ENCODE measurements around the gene GHSR.

GHSR gene

DNA sequence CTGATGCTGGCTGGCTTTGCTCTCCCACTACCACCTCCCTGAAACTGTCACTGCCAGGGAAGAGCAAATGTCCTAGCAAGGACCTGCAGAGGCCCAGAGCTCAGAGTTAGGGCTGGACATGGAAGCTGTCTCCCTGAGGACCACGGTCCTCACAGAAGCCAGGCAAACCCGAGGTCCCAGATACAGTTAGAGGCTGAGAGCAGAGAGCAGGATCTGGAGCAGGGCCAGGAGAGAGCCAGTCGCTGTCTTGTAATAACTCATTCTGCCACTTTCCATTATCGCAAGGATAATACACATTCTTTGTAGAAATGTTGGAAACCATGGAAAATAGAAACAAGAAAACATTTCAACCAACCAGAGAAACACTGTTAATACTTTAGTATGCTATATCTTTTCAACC, 10.1 kb downstream of the GHSR start:
- Histone ChIP-seq H3K27me3 (ENCODE audit: control insufficient read depth in 1 of 2, insufficient read depth in 2 of 2, low read length in 2 of 2) (peaks cover 4 to 12% of the 10 kb centered on the region in 2 donors), H3K4me3 (ENCODE audit: low read depth in 1 of 2, low read length in 2 of 2) (no peak overlapping the region), H3K9me3 (ENCODE audit: control insufficient read depth in 1 of 2, low read length in 2 of 2) (no peaks in the 10 kb centered on the region), H3K9ac (ENCODE audit: low read depth in 1 of 2, low read length in 2 of 2) (no peak overlapping the region), H3K27ac (ENCODE audit: low read depth, low read length) (no peak overlapping the region), H3K36me3 (ENCODE audit: control insufficient read depth in 1 of 2, insufficient read depth in 2 of 2, low read length in 2 of 2) (no peaks in the 10 kb centered on the region), H3K4me1 (ENCODE audit: control insufficient read depth in 1 of 2, insufficient read depth in 2 of 2, low read length in 2 of 2) (no peaks in the 10 kb centered on the region)

- Histone ChIP-seq H3K9ac (ENCODE audit: low read depth in 1 of 2, low read length in 2 of 2) (no peak overlapping the region), H3K36me3 (ENCODE audit: control insufficient read depth in 1 of 2, insufficient read depth in 2 of 2, low read length in 2 of 2) (no peaks in the 10 kb centered on the region), H3K9me3 (ENCODE audit: control insufficient read depth in 1 of 2, low read length in 2 of 2) (peaks cover 0 to under 1% of the 10 kb centered on the region in 2 donors), H3K4me1 (ENCODE audit: control insufficient read depth in 1 of 2, insufficient read depth in 2 of 2, low read length in 2 of 2) (no peaks in the 10 kb centered on the region), H3K4me3 (ENCODE audit: low read depth in 1 of 2, low read length in 2 of 2) (no peak overlapping the region), H3K27me3 (ENCODE audit: control insufficient read depth in 1 of 2, insufficient read depth in 2 of 2, low read length in 2 of 2) (peaks cover 4 to 12% of the 10 kb centered on the region in 2 donors), H3K27ac (ENCODE audit: low read depth, low read length) (no peak overlapping the region)
These were observed 10.5 kb downstream of the GHSR start for GRCh38 chr3:172437713-172438112.

DNA sequence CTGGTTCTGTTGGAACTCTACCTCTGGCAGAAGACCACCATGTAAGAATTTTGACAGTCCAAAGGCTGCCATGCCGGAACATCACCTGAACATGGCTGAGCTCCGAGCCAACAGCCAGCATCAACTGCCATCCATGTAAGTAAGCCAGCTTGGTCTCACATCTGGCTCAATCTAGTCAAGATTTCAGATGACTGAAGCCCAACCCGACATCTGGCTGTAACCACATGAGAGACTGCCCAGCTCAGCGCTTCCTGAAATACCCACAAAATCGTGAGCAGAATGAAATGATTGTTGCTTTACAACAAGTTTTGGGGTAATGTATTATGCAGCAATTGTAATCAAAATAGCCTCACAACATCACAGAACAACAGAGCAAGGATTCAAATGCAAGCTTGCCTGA, 32.9 kb downstream of the GHSR start:
- Histone ChIP-seq H3K27me3 (ENCODE audit: control insufficient read depth in 1 of 2, insufficient read depth in 2 of 2, low read length in 2 of 2) (peaks cover 0 to 5% of the 10 kb centered on the region in 2 donors), H3K9me3 (ENCODE audit: control insufficient read depth in 1 of 2, low read length in 2 of 2) (no peaks in the 10 kb centered on the region), H3K4me1 (ENCODE audit: control insufficient read depth in 1 of 2, insufficient read depth in 2 of 2, low read length in 2 of 2) (no peaks in the 10 kb centered on the region), H3K9ac (ENCODE audit: low read depth in 1 of 2, low read length in 2 of 2) (no peak overlapping the region), H3K36me3 (ENCODE audit: control insufficient read depth in 1 of 2, insufficient read depth in 2 of 2, low read length in 2 of 2) (no peaks in the 10 kb centered on the region), H3K4me3 (ENCODE audit: low read depth in 1 of 2, low read length in 2 of 2) (no peak overlapping the region), H3K27ac (ENCODE audit: low read depth, low read length) (no peak overlapping the region)

DNA sequence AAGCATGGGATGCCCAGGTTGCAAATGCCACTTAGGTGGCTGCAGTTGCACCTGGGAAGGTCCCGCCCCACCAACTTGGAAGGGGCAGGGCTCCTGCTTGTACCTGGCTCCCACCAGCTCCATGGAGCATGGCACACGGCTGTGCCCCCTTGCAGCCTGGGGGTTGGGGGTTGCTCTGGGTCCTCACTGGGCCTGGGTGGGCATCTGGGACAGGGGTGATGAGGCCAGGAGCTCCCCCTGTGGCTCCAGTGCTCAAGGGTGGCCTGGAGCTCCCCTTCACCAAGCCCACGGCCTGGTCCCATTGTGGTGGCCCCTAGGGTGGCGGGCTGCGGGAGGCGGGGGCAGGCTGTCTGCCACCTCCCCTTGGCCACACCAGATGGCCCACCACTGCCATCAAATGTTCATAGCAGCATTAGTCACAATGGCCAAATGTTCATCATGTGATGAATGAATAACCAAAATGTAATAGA, 36.7 kb downstream of the GHSR start:
- no peaks in the 10 kb centered on the region for H3K9me3 ChIP-seq (ENCODE audit: control insufficient read depth in 1 of 2, low read length in 2 of 2)
- no peak overlapping the region for H3K27ac ChIP-seq (ENCODE audit: low read depth, low read length)
- H3K27me3 ChIP-seq (ENCODE audit: control insufficient read depth in 1 of 2, insufficient read depth in 2 of 2, low read length in 2 of 2) = no peaks in the 10 kb centered on the region
- H3K9ac ChIP-seq (ENCODE audit: low read depth in 1 of 2, low read length in 2 of 2) = no peak overlapping the region
- H3K4me1 ChIP-seq (ENCODE audit: control insufficient read depth in 1 of 2, insufficient read depth in 2 of 2, low read length in 2 of 2) = no peaks in the 10 kb centered on the region
- no peak overlapping the region for H3K4me3 ChIP-seq (ENCODE audit: low read depth in 1 of 2, low read length in 2 of 2)
- no peaks in the 10 kb centered on the region for H3K36me3 ChIP-seq (ENCODE audit: control insufficient read depth in 1 of 2, insufficient read depth in 2 of 2, low read length in 2 of 2)

GRCh38 chr3:172410702-172411477, 37.4 kb downstream of the GHSR start:
- Histone ChIP-seq H3K9me3 (ENCODE audit: control insufficient read depth in 1 of 2, low read length in 2 of 2) (no peaks in the 10 kb centered on the region), H3K9ac (ENCODE audit: low read depth in 1 of 2, low read length in 2 of 2) (no peak overlapping the region), H3K4me1 (ENCODE audit: control insufficient read depth in 1 of 2, insufficient read depth in 2 of 2, low read length in 2 of 2) (no peaks in the 10 kb centered on the region), H3K27ac (ENCODE audit: low read depth, low read length) (no peak overlapping the region), H3K4me3 (ENCODE audit: low read depth in 1 of 2, low read length in 2 of 2) (no peak overlapping the region), H3K36me3 (ENCODE audit: control insufficient read depth in 1 of 2, insufficient read depth in 2 of 2, low read length in 2 of 2) (no peaks in the 10 kb centered on the region), H3K27me3 (ENCODE audit: control insufficient read depth in 1 of 2, insufficient read depth in 2 of 2, low read length in 2 of 2) (no peaks in the 10 kb centered on the region)

- Histone ChIP-seq H3K27me3 (ENCODE audit: control insufficient read depth in 1 of 2, insufficient read depth in 2 of 2, low read length in 2 of 2) (no peaks in the 10 kb centered on the region), H3K4me3 (ENCODE audit: low read depth in 1 of 2, low read length in 2 of 2) (no peak overlapping the region), H3K4me1 (ENCODE audit: control insufficient read depth in 1 of 2, insufficient read depth in 2 of 2, low read length in 2 of 2) (no peaks in the 10 kb centered on the region)
These were observed 40.4 kb downstream of the GHSR start for GRCh38 chr3:172407872-172408271.

DNA sequence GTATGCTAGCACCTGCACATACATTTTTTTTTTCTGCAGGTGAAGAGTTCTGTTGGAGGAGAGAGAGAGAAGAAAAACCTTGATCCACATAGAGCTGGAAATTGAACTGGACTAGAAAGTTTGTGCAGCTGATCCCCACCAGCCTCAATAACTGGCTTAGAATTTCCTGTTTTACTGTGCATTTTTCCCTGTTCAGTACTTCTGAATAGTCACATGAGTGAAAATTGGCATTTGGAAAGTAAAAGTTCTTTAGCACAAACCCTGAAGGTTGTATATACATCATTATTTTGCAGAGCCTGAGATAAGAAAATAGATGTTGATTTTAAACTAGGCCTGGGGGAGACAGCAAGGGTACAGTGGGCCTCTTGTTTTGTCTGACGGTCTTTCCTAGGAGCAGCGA, 42.3 kb downstream of the GHSR start:
- no peaks in the 10 kb centered on the region for H3K9me3 ChIP-seq (ENCODE audit: control insufficient read depth in 1 of 2, low read length in 2 of 2)
- H3K36me3 ChIP-seq (ENCODE audit: control insufficient read depth in 1 of 2, insufficient read depth in 2 of 2, low read length in 2 of 2) = peaks cover 0 to 2% of the 10 kb centered on the region in 2 donors
- H3K9ac ChIP-seq (ENCODE audit: low read depth in 1 of 2, low read length in 2 of 2) = no peak overlapping the region

More at GRCh38 chr3:172407872-172408271, 40.4 kb downstream of the GHSR start:
- Histone ChIP-seq H3K36me3 (ENCODE audit: control insufficient read depth in 1 of 2, insufficient read depth in 2 of 2, low read length in 2 of 2) (no peaks in the 10 kb centered on the region), H3K9me3 (ENCODE audit: control insufficient read depth in 1 of 2, low read length in 2 of 2) (no peaks in the 10 kb centered on the region), H3K9ac (ENCODE audit: low read depth in 1 of 2, low read length in 2 of 2) (no peak overlapping the region), H3K27ac (ENCODE audit: low read depth, low read length) (no peak overlapping the region)

GRCh38 chr3:172404237-172404962, 43.9 kb downstream of the GHSR start:
- peaks cover 0 to 2% of the 10 kb centered on the region in 2 donors for H3K36me3 ChIP-seq (ENCODE audit: control insufficient read depth in 1 of 2, insufficient read depth in 2 of 2, low read length in 2 of 2)
- no peaks in the 10 kb centered on the region for H3K4me1 ChIP-seq (ENCODE audit: control insufficient read depth in 1 of 2, insufficient read depth in 2 of 2, low read length in 2 of 2)
- H3K9ac ChIP-seq (ENCODE audit: low read depth in 1 of 2, low read length in 2 of 2) = no peak overlapping the region
- no peaks in the 10 kb centered on the region for H3K27me3 ChIP-seq (ENCODE audit: control insufficient read depth in 1 of 2, insufficient read depth in 2 of 2, low read length in 2 of 2)
- H3K27ac ChIP-seq (ENCODE audit: low read depth, low read length) = no peak overlapping the region
- no peaks in the 10 kb centered on the region for H3K9me3 ChIP-seq (ENCODE audit: control insufficient read depth in 1 of 2, low read length in 2 of 2)
- H3K4me3 ChIP-seq (ENCODE audit: low read depth in 1 of 2, low read length in 2 of 2) = no peak overlapping the region

More for the DNA sequence above, 42.3 kb downstream of the GHSR start:
- Histone ChIP-seq H3K27ac (ENCODE audit: low read depth, low read length) (no peak overlapping the region), H3K4me3 (ENCODE audit: low read depth in 1 of 2, low read length in 2 of 2) (no peak overlapping the region), H3K4me1 (ENCODE audit: control insufficient read depth in 1 of 2, insufficient read depth in 2 of 2, low read length in 2 of 2) (no peaks in the 10 kb centered on the region), H3K27me3 (ENCODE audit: control insufficient read depth in 1 of 2, insufficient read depth in 2 of 2, low read length in 2 of 2) (no peaks in the 10 kb centered on the region)

DNA sequence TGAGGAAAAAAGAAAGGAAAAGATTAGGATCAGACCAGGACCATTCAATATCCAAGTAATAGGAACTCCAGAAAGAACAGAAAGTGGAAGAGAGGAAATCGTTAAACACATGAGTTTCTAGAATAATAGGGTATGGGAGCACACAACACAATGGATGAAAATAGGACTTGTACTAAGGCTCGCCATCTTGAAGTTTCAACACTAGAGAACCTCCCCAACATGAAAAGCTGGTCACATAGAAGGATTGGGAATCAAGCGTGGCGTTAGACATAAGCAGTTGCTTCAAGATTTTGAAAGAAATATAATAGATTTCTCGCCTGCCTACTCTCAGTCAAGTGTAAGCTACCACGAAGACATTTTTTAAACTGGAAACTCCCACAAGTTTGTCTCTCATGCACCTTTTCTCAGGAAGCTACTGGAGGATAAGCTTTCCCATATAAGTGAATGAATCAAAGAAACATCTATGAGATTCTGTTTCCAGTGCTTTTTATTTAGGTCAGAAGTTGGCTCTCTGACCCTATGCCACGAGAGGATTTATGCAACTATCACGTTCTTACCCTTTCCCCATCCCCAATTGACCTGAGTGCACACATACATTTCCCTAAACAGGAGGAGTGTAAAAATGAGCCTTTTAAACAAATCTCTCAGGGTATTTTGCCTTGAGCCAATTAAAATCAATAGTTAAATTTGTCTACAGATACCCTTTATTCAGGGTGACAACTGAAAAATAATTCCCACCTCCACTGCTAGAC, 45.2 kb downstream of the GHSR start:
- Histone ChIP-seq H3K4me3 (ENCODE audit: low read depth in 1 of 2, low read length in 2 of 2) (no peak overlapping the region), H3K36me3 (ENCODE audit: control insufficient read depth in 1 of 2, insufficient read depth in 2 of 2, low read length in 2 of 2) (peaks cover 2 to 6% of the 10 kb centered on the region in 2 donors), H3K27ac (ENCODE audit: low read depth, low read length) (no peak overlapping the region), H3K9ac (ENCODE audit: low read depth in 1 of 2, low read length in 2 of 2) (no peak overlapping the region), H3K27me3 (ENCODE audit: control insufficient read depth in 1 of 2, insufficient read depth in 2 of 2, low read length in 2 of 2) (no peaks in the 10 kb centered on the region), H3K4me1 (ENCODE audit: control insufficient read depth in 1 of 2, insufficient read depth in 2 of 2, low read length in 2 of 2) (no peaks in the 10 kb centered on the region), H3K9me3 (ENCODE audit: control insufficient read depth in 1 of 2, low read length in 2 of 2) (no peaks in the 10 kb centered on the region)

DNA sequence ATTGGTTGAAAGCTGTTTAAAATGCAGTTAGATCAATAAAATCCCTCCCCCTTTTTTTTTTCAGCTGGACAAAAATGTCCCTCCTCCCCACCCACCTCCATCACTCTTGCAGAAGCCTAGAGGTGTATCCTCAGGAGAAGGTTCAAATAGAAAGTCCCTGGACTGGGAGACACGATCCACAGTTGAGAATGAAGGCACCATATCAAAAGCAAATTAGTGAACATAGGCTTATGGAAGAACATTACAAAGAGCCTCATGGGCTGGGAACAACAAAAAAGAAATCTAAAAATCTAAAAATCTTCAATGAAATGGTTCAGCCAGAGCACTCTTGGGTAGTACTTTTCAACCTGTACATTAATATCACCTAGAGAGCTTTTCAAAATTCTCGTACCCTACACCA, 46.2 kb downstream of the GHSR start:
- H3K4me1 ChIP-seq (ENCODE audit: control insufficient read depth in 1 of 2, insufficient read depth in 2 of 2, low read length in 2 of 2) = no peaks in the 10 kb centered on the region
- H3K27ac ChIP-seq (ENCODE audit: low read depth, low read length) = no peak overlapping the region
- H3K36me3 ChIP-seq (ENCODE audit: control insufficient read depth in 1 of 2, insufficient read depth in 2 of 2, low read length in 2 of 2) = peaks cover 6 to 9% of the 10 kb centered on the region in 2 donors

More for the DNA sequence above, 46.2 kb downstream of the GHSR start:
- Histone ChIP-seq H3K27me3 (ENCODE audit: control insufficient read depth in 1 of 2, insufficient read depth in 2 of 2, low read length in 2 of 2) (no peaks in the 10 kb centered on the region), H3K9me3 (ENCODE audit: control insufficient read depth in 1 of 2, low read length in 2 of 2) (no peaks in the 10 kb centered on the region), H3K9ac (ENCODE audit: low read depth in 1 of 2, low read length in 2 of 2) (no peak overlapping the region), H3K4me3 (ENCODE audit: low read depth in 1 of 2, low read length in 2 of 2) (no peak overlapping the region)
